Activated CD4-positive, alpha-beta T cell treated with anti-CD3 and anti-CD28 coated beads for 36 hours (primary cell): ENCODE results near the gene SIDT2. TPM values are rescaled to one million over a fixed set of nuclear protein-coding genes. Genes with fewer than 3 reads are reported as not detected.
"Not testable (repeated sequence)": the region's sequence is repeated elsewhere in the genome, so short reads cannot be mapped to it uniquely, and the experiment has no call there.

Source experiments
- ATAC-seq: fragments of 200-7000 bp; cut with Tn5 transposase; one replicate; pipeline ENCODE4 v1.10.0; 2021; ENCODE audit warnings: mild to moderate bottlenecking, moderate library complexity
- CTCF ChIA-PET: fragments of 350-600 bp; sonication (Branson Sonifier 250); formaldehyde crosslinking; loops from one replicate; lab custom pipeline; 2021; ENCODE audit warnings: antibody characterized with exemption; lab: Charles Lee
- POLR2A ChIA-PET: fragments of 350-600 bp; sonication (Branson Sonifier 250); formaldehyde crosslinking; loops from one replicate; lab custom pipeline; 2021; ENCODE audit warnings: antibody characterized with exemption, inconsistent platforms; lab: Charles Lee
- DNase-seq: peaks from one replicate; pipeline ENCODE4 v3.0.0-alpha.2; 2020
- H3K27ac Mint-ChIP-seq: one replicate; pipeline ENCODE4 v1.8.0; 2021; ENCODE audit warnings: mixed read lengths
- H3K27me3 Mint-ChIP-seq: one replicate; pipeline ENCODE4 v1.8.0; 2021; ENCODE audit warnings: mixed read lengths
- H3K36me3 Mint-ChIP-seq: one replicate; pipeline ENCODE4 v1.8.0; 2021; ENCODE audit warnings: low read depth, mixed read lengths
- H3K4me1 Mint-ChIP-seq: one replicate; pipeline ENCODE4 v1.8.0; 2021; ENCODE audit warnings: mixed read lengths
- H3K4me3 Mint-ChIP-seq: one replicate; pipeline ENCODE4 v1.8.0; 2021; ENCODE audit warnings: mild to moderate bottlenecking, moderate library complexity, mixed read lengths
- H3K9me3 Mint-ChIP-seq: one replicate; pipeline ENCODE4 v1.8.0; 2021; ENCODE audit warnings: low read depth, mixed read lengths
- intact Hi-C, 2 experiments: fragments of 100-400 bp; cut with DNase I in 1 of 2; cut with micrococcal nuclease in 1 of 2; formaldehyde crosslinking; loops; one replicate each; pipeline versions ENCODE4 v1.14.2 to v1.15.1; 2022 to 2024; cut with DNase I, micrococcal nuclease
- total RNA-seq, 2 experiments: library from RNA; stranded (reverse); gene quantifications; one replicate each; pipeline ENCODE4 v1.2.3, GENCODE V29; 2021

SIDT2 gene
- total RNA-seq, 2 experiments from 2014 or later: 21.5 to 23.7 TPM

GRCh38 chr11:117180661-117181585 lies 2.4 kb downstream of the SIDT2 start:
- Mint-ChIP-seq H3K36me3 (no peaks in the 10 kb centered on the region), H3K9me3 (no peaks in the 10 kb centered on the region), H3K27me3 (no peaks in the 10 kb centered on the region), H3K4me1 (peaks cover 26% of the 10 kb centered on the region), H3K27ac (peak overlapping the region; percentile 82), H3K4me3 (peak overlapping the region; percentile 87)
- intact Hi-C loops: loop anchor here (1.0 to 5.0 kb wide), 2 partner anchors 45 to 146 kb away; partner anchors contain the start of gene CEP164 (in 1 of the 2)
- ChIA-PET POLR2A (interaction anchor here (1.0 to 1.6 kb wide), 3 partner anchors 9 to 49 kb away, joined by 3 to 5 read pairs (median 3); no protein-coding TSS in a partner anchor), CTCF (interaction anchor here (0.7 to 5.8 kb wide), 20 partner anchors 8 to 409 kb away, joined by 3 to 64 read pairs (median 4); partner anchors contain the start of genes APOA5, PAFAH1B2 and PCSK7)
- ATAC-seq (peak; percentile 75), DNase-seq (peak; percentile 88)

GRCh38 chr11:117181586-117182550 lies 3.3 kb downstream of the SIDT2 start:
- Mint-ChIP-seq H3K9me3 (no peaks in the 10 kb centered on the region), H3K27ac (no peak overlapping the region), H3K4me3 (no peak overlapping the region), H3K27me3 (no peaks in the 10 kb centered on the region), H3K4me1 (peaks cover 26% of the 10 kb centered on the region), H3K36me3 (no peaks in the 10 kb centered on the region)
- intact Hi-C loops: loop anchor here (1.0 to 5.0 kb wide), 2 partner anchors 44 to 145 kb away; partner anchors contain the start of gene CEP164 (in 1 of the 2)
- DNase-seq (no peak), ATAC-seq (no peak)
- CTCF ChIA-PET: interaction anchor here (0.5 to 5.8 kb wide), 12 partner anchors 9 to 1985 kb away, joined by 3 to 64 read pairs (median 4); partner anchors contain the start of genes APOA5, PAFAH1B2 and PCSK7
- POLR2A ChIA-PET: no interaction called here

DNA sequence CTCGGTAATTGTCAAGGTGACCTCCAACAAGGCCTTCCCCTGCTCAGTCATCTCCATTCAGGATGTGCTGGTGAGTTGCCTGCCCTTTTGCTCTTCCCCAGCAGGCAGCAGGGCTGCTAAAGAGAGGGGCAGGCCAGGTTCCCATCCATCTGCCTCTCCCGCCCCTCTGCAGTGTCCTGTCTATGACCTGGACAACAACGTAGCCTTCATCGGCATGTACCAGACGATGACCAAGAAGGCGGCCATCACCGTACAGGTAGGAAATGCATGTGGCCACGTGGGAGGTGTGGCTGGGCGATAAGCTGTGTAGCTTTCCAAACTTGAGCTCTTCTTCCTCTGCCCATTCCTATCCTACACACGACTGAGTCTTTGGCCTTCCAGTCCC lies 4.0 kb downstream of the SIDT2 start:
- no peak for DNase-seq
- Mint-ChIP-seq H3K36me3 (no peaks in the 10 kb centered on the region), H3K27ac (no peak overlapping the region), H3K4me1 (peaks cover 26% of the 10 kb centered on the region), H3K4me3 (no peak overlapping the region), H3K9me3 (no peaks in the 10 kb centered on the region), H3K27me3 (no peaks in the 10 kb centered on the region)
- ATAC-seq: no peak
- CTCF ChIA-PET: interaction anchor here (0.6 to 5.8 kb wide), 4 partner anchors 10 to 1986 kb away, joined by 3 to 64 read pairs (median 10); no protein-coding TSS in a partner anchor
- POLR2A ChIA-PET: no interaction called here
- intact Hi-C loops: loop anchor here in 1 of 2 experiments (5.0 kb wide), 1 partner anchor 145 kb away; the partner anchor contains the start of gene CEP164

- H3K27ac Mint-ChIP-seq, POLR2A ChIA-PET, DNase-seq, H3K36me3 Mint-ChIP-seq, H3K4me3 Mint-ChIP-seq, ATAC-seq, H3K9me3 Mint-ChIP-seq, H3K27me3 Mint-ChIP-seq: not testable (repeated sequence)
- CTCF ChIA-PET: interaction anchor here (0.7 to 1.4 kb wide), 2 partner anchors 11 to 18 kb away, joined by 3 read pairs; no protein-coding TSS in a partner anchor
- H3K4me1 Mint-ChIP-seq: peaks cover 23% of the 10 kb centered on the region
- intact Hi-C loops: loop anchor here in 1 of 2 experiments (5.0 kb wide), 1 partner anchor 144 kb away; the partner anchor contains the start of gene CEP164
Observed at GRCh38 chr11:117183178-117183577, 4.6 kb downstream of the SIDT2 start.

- ChIA-PET POLR2A (no interaction called here), CTCF (interaction anchor here (0.7 to 1.4 kb wide), 2 partner anchors 10 to 19 kb away, joined by 3 read pairs; no protein-coding TSS in a partner anchor)
- H3K27ac Mint-ChIP-seq: no peak overlapping the region
- intact Hi-C loops: loop anchor here in 1 of 2 experiments (5.0 kb wide), 1 partner anchor 143 kb away; the partner anchor contains the start of gene CEP164
- H3K36me3 Mint-ChIP-seq: no peaks in the 10 kb centered on the region
- peaks cover 19% of the 10 kb centered on the region for H3K4me1 Mint-ChIP-seq
- DNase-seq (no peak), ATAC-seq (no peak)
- H3K4me3 Mint-ChIP-seq: no peak overlapping the region
- no peaks in the 10 kb centered on the region for H3K27me3 Mint-ChIP-seq
- no peaks in the 10 kb centered on the region for H3K9me3 Mint-ChIP-seq
Observed at GRCh38 chr11:117183724-117184349, 5.3 kb downstream of the SIDT2 start.

DNA sequence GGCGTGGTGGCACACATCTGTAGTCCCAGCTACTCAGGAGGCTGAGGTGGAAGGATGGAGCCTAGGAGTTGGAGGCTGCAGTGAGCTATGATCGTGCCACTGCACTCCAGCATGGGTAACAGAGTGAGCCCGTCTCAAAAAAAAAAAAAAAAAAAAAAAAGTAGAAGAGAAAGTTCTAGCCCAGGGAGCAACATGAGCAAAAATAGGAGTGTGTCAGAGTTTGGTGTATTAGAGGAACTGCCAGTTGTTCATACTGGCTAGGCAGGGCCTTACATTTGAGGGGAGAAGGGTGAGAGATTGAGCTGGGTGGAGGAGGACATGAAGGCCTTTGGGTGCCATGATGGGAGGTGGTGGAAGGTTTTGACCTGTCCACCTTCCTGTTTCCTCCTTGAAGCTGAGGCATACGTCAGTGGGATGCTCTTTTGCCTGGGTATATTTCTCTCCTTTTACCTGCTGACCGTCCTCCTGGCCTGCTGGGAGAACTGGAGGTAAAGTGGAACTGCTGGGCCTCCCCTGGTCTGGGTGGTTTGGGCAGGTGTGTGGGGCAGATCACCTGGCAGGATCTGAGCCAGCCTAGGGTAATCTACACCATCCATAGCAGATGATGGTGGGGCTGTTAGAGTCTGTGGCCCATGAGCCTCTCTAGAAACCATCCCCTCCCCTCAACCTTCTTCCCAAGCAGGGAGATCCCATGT lies 7.3 kb downstream of the SIDT2 start:
- H3K4me3 Mint-ChIP-seq: no peak overlapping the region
- peaks cover 4% of the 10 kb centered on the region for H3K4me1 Mint-ChIP-seq
- H3K27me3 Mint-ChIP-seq: no peaks in the 10 kb centered on the region
- CTCF ChIA-PET: interaction anchor here (0.6 kb wide), 1 partner anchor 47 kb away, joined by 3 read pairs; no protein-coding TSS in a partner anchor
- intact Hi-C loops: no loop called here
- no peaks in the 10 kb centered on the region for H3K9me3 Mint-ChIP-seq
- DNase-seq (no peak), ATAC-seq (no peak)
- POLR2A ChIA-PET: no interaction called here
- no peak overlapping the region for H3K27ac Mint-ChIP-seq
- peaks cover 2% of the 10 kb centered on the region for H3K36me3 Mint-ChIP-seq

- H3K36me3 Mint-ChIP-seq: peaks cover 2% of the 10 kb centered on the region
- CTCF ChIA-PET: interaction anchor here (0.6 kb wide), 1 partner anchor 47 kb away, joined by 3 read pairs; no protein-coding TSS in a partner anchor
Observed at GRCh38 chr11:117186431-117186761, 7.9 kb downstream of the SIDT2 start.

DNA sequence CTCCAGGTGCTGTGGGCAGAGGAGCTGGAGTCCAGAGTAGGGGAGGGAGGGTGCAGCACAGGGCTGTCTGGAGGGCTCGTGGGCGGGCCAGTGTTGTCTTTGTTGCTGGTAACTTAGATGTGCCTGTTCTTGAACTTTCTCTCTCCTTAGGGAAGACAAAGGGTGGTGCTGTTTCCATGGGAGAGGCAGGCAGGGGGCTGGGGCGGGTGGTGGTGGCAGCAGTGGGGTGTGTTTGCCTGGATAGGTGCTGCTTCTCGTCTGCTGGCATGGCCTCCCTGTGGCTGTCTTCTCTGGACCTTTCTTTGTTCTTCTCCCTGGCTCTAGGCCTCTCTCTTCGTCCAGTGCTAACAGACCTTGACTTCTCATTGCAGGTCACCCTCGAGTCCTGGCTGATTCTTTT lies 8.5 kb downstream of the SIDT2 start:
- H3K4me3 Mint-ChIP-seq: no peak overlapping the region
- ChIA-PET CTCF (interaction anchor here (0.6 kb wide), 1 partner anchor 8 kb away, joined by 3 read pairs; the partner anchor contains the start of gene SIDT2), POLR2A (interaction anchor here (0.7 kb wide), 1 partner anchor 405 kb away, joined by 3 read pairs; no protein-coding TSS in a partner anchor)
- no peaks in the 10 kb centered on the region for H3K9me3 Mint-ChIP-seq
- DNase-seq: no peak
- ATAC-seq: no peak
- intact Hi-C loops: no loop called here
- no peak overlapping the region for H3K27ac Mint-ChIP-seq
- H3K4me1 Mint-ChIP-seq: no peaks in the 10 kb centered on the region
- H3K27me3 Mint-ChIP-seq: no peaks in the 10 kb centered on the region
- H3K36me3 Mint-ChIP-seq: peaks cover 2% of the 10 kb centered on the region

More at GRCh38 chr11:117186431-117186761, 7.9 kb downstream of the SIDT2 start:
- Mint-ChIP-seq H3K9me3 (no peaks in the 10 kb centered on the region), H3K27ac (no peak overlapping the region), H3K27me3 (no peaks in the 10 kb centered on the region), H3K4me1 (no peaks in the 10 kb centered on the region), H3K4me3 (no peak overlapping the region)
- intact Hi-C loops: no loop called here
- ATAC-seq (no peak), DNase-seq (no peak)
- POLR2A ChIA-PET: interaction anchor here (0.7 kb wide), 1 partner anchor 404 kb away, joined by 3 read pairs; no protein-coding TSS in a partner anchor

DNA sequence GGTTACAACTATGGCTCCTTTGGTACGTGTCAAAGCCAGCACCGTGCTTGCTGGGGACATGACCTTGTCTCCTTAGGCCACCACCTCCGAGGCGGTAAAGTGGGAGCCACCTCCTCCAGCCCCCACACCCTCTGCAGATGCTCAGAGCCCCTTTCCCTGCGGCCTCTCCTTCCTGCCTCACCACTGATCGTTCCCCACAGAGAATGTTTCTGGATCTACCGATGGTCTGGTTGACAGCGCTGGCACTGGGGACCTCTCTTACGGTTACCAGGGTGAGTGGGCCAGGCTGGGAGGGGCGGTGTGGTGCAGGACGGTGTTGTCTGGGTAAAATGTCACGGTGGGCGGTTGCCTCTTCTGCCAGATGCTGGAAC lies 8.9 kb downstream of the SIDT2 start:
- H3K27ac Mint-ChIP-seq: no peak overlapping the region
- no peak overlapping the region for H3K4me3 Mint-ChIP-seq
- H3K9me3 Mint-ChIP-seq: no peaks in the 10 kb centered on the region
- no peak for ATAC-seq
- intact Hi-C loops: no loop called here
- H3K36me3 Mint-ChIP-seq: peaks cover 2% of the 10 kb centered on the region
- H3K27me3 Mint-ChIP-seq: no peaks in the 10 kb centered on the region
- DNase-seq: no peak
- ChIA-PET POLR2A (no interaction called here), CTCF (interaction anchor here (0.6 kb wide), 1 partner anchor 9 kb away, joined by 3 read pairs; the partner anchor contains the start of gene SIDT2)
- no peaks in the 10 kb centered on the region for H3K4me1 Mint-ChIP-seq
